NCI-H345 treated with DMSO at 0.1 percent for 48 hours (cell line): ENCODE measurements around the gene PLEKHG5.
A peak's percentile ranks its signal among the peaks of the same experiment; 100 is the strongest.

ENCODE experiments used
- DNase-seq: peaks from one replicate; lab custom pipeline; 2025; ENCODE audit not compliant: unreplicated experiment; lab: John Stamatoyannopoulos, UW

Gene PLEKHG5

DNA sequence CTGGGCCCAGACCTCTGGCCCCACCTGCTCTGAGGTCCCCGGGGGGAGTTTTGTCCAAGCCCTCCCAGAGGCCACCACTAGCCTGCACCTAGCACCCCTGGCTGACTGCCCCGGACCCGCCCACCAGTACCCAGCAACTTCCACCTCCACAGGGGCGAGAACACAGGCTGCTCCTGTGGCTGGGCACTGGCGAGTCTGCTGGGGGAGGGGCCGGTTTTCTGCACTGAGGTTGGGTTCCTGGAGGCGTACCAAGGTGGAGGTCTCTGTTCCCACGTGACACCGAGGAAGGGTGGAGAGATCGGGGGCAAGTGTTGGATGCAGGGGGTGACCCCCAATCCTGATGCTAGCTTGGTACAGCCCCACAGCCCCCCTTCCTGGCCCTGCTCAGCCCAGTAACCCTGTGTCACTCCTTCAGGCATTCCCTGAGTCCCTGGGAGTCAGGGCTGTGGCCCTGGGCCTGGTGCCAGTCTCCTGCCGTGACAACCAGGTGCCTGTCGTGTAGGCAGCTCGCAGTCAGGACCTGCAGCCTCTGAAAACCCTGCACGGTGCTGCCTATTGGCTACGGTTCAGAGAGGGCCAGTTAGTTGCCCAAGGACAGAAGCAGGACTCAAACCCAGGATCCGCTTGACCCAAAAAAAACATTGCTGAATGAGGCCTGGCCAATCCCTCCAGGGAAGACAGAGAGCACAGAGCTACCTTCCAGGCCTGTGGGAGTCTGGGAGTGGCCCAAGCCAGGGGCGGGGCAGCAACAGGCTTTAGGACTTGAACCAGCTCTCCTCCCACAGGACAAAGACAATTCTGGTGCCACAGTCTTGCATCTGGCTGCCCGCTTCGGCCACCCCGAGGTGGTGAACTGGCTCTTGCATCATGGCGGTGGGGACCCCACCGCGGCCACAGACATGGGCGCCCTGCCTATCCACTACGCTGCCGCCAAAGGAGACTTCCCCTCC lies 63.8 kb downstream of the PLEKHG5 start:
- DNase-seq = no peak

- DNase-seq = no peak
These were observed 64.5 kb downstream of the PLEKHG5 start for GRCh38 chr1:6426972-6427350.

DNA sequence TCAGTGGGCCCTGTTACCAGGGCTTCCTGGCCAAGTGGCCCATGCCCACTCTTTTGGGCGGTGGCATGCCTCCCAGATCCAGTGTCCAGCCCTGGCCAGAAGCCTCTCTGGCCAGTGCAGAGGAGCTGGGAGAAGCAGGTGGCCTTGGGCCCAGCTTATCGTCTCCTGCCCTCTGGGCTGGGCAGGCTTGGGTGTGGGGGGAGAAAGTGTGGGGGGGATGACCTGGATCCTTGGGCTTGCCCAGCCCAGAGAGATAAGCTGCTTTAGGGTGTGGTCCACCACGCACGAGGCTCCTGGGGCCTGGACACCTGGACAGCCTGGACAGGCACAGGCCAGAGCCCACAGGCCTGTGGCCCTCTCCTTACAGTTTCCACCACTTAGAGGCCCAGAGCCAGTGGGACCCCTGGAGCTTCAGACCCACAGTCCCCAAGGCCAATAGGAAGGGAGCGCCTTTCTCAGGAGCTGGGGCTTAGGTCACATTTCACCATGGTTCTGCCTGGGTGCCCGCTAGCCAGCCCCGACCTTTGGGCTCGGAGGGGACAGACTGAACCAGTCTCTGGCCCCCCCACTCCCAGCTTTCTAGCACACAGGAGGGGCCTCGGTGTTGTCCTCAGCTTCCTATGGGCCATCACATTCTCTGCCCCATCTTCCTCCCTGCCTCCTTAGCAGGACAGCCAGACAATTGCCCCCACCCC lies 65.0 kb downstream of the PLEKHG5 start:
- no peak for DNase-seq

GRCh38 chr1:6425658-6426057 lies 65.8 kb downstream of the PLEKHG5 start:
- DNase-seq = no peak

DNA sequence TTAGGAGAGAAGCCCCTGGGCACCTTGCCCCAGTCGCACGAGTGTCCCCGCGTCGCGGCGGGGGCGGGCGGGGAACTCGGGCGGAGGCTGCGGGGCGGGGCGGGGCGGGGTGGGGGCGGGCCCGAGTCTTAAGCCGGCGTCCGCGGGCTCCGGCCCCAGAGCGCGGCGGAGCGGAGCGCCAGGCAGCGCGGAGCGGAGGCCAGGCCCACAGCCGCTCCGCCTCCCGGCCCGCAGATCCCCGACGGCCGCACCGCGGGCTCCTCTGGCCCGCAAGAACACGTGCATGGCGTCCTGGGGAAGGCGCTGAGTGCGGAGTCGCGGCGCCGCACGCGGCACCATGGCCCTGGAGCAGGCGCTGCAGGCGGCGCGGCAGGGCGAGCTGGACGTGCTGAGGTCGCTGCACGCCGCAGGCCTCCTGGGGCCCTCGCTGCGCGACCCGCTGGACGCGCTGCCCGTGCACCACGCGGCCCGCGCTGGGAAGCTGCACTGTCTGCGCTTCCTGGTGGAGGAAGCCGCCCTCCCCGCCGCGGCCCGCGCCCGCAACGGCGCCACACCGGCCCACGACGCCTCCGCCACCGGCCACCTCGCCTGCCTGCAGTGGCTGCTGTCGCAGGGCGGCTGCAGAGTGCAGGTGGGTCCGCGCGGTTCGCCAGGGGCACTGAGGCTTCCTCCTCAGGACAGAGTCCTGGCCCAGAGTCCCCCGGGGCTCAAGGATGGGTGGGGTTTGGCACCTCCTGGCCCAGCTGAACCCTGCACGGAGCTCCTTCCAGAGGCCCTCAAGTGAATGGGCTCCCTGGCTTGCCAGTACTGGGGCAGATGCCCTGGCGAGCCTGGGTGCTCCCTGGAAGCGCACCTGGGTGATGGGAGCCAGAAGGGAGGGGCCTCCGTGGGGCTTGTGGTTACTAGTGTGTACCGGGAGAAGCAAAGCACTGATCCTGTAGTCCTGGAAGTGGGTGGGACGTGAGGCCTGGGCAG lies 66.6 kb downstream of the PLEKHG5 start, which contains the start of gene ESPN:
ESPN (plus strand) TSS at position 158 of the 975 bp plus-strand sequence; CDS start at position 338, 180 bp downstream.
- no peak for DNase-seq

- DNase-seq = no peak
These were observed 67.4 kb downstream of the PLEKHG5 start for GRCh38 chr1:6424000-6424565.

GRCh38 chr1:6423321-6423999 lies 68.0 kb downstream of the PLEKHG5 start:
- DNase-seq = peak; percentile 60

- no peak for DNase-seq
These were observed 70.2 kb downstream of the PLEKHG5 start for GRCh38 chr1:6421266-6421665.

DNA sequence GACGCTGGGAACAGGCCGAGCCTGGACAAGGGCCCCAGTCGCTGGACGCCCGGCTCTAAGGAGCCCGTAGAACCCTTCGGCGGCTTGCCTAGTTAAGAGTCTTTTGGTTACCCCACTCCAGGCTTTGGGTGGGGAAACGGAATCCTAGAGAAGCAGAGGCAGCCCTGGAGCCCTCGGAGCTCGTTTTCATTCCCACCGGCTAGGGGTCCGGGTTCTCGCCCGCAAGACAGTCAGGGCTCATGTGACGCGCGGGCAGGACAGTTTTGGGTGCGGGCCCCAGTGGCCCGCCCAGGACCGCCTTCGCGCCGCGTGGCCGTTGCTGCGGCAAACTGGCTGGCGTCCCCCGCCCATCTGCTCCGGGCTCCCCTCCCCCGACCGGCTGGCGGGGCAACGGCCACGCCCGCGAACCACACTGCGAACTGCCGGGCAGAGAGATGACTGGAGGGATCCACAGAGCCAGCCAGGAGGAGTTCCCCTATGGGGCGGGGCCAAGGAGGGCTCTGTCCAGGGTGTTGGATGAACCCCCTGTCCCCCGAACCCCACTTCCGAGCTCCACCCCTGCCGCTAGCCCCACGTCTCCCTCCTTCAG lies 70.9 kb downstream of the PLEKHG5 start:
- DNase-seq = no peak

DNA sequence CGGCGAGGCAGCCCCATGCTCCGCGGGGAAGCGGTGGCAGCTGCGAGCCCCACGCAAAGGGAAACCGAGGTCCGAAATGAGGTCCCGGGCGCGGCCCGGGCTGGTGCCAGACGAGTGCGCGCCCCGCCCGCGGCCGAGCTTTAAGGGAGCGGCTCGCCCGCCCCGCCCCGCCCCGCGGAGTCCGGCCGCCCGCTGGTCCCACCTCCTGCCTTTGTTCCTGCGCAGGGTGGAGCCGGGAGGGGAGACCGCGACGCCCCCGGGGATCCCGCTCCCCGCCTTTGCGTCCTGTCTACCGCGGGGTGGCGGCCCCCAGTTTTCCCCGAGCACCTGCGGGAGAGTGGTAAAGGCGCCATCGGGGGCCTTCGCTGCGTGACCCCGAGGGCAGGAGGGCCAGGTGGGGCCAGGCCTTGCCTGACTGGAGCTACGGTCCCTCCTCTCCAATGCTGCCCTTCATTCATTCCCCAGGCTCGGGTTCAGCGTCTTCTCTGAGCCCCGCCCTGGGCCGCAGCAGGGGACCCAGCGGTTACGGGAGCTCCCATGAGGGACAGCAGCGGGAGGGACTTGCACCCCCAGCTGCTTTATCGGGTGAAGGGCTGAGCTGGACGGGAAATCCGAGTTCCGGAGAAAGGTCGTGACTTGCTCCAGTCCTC lies 71.5 kb downstream of the PLEKHG5 start, which contains the start of gene HES2:
HES2 (minus strand) TSS at position 116 of the 650 bp plus-strand sequence; CDS start at position 17, 99 bp downstream.
- DNase-seq = no peak

GRCh38 chr1:6419397-6419803 lies 72.1 kb downstream of the PLEKHG5 start:
- no peak for DNase-seq

DNA sequence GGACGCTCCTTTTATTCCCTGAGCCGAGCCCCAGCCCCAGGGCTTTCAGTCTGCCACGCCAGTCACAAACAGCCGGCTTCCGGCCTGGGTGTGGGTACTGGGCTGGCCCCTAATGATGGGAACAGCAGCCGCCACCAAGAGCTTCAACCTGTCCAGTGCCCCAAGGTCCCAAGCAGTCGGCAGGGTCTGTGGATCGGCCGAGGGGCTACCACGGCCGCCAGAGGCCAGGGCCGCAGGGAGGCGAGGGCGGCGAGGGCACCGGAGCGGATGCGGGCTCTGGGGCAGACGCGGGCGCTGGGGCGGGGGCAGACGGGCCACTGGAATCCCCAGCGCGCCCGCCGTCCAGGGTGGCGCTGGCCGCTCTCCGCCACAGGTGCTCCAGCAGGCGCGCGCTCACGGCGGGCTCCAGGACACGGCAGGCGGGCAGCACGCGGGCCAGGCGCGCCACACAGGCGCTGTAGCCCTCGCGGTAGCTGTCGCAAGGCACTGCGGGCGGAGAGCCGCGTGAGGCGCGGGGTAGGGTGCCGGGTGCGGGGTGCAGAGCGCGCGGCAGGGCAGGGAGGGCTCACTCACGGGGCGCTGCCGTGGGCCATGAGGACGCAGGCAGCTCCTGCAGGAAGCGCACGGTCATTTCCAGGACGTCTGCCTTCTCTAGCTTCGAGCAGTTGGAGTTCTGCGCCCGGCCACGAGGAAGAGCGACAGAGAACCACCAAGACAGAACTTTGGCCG lies 72.6 kb downstream of the PLEKHG5 start:
- DNase-seq = no peak

- no peak for DNase-seq
These were observed 73.4 kb downstream of the PLEKHG5 start for GRCh38 chr1:6417961-6418667.
